GM21381 (cell line): ENCODE results near the gene GNAI1.

Experiments used
- ATAC-seq: cut with Tn5 transposase; IDR thresholded peaks from one replicate; pipeline ENCODE4 v1.9.1; 2021; ENCODE audit warnings: mild to moderate bottlenecking, moderate library complexity; ENCODE audit not compliant: unreplicated experiment

The GNAI1 gene

DNA sequence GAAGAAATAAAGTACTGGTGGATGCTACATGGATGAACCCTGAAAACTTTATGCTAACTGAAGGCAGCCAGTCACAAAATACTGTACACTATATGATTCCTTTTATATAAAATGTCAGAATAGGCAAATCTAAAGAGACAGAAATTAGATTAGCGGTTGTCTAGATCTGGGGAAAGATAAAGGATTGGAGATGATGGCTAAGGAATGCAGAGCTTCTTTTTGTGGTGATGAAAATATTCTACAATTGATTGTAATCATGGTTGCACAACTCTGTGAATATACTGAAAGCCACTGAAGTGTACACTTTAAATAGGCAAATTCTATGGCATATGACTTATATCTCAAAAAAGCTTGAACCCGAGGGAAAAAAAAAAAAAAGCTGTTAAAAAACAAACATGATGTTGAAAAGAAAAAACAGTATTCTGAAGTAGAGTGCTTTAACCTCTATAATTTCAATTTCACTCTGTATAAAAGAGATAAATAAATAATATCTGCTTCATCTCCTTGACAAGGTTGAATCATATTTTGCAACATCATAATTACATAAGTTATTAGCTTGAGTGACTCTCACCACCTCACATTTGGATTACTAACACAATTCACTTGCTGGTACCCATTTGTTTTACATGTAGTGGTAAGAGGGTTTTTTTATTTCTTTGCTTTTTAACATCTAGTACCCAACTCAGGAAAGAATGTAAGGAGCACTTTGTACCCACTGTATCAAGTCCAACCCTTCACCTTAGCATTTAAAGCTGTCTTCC is 2.8 kb upstream of the GNAI1 start:
- no peak for ATAC-seq

GRCh38 chr7:80132594-80132993 is 2.0 kb upstream of the GNAI1 start:
- ATAC-seq, result no peak

- no peak for ATAC-seq
Measured at GRCh38 chr7:80133361-80134114, 1.1 kb upstream of the GNAI1 start.

GRCh38 chr7:80134115-80134535 is 506 bp upstream of the GNAI1 start:
- no peak for ATAC-seq

- ATAC-seq, result peak; percentile 19
Measured at GRCh38 chr7:80135309-80136104, 876 bp downstream of the GNAI1 start.

DNA sequence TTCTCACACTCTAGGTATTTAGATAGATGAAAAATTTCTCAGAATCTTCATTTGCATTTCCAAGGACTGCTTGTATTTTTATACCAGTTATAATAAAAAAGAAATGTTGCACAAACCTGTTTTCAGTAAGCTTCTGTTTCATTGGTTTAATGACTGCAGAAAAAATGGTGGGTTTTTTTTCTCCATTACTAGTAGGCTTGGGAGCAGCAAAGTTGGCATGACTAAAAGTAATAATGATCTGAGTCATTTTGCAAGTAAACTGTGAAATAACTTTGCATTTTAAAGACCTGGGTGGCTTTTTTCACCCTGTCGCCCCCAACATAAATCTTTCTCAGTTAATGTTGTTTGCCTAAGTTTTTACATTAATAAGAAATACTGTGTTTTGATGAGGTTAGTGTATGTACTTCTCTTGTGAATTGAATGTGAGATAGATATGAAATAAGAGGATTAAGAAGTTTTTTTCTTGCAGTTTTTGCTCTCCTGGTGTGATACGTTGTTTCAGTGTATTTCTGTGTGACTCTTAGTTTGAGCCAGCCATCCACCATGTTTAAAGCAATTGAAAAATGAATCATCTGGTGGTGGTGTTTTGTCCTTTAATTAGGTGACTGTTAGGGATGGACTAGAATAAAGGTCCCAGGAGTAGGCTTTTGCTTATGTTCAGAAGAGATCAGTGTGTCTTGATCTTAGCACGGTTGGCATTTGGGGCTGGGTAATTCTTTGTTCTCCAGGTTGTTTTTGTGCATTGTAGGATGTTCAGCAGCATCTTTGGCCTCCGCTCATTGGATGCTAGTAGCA is 1.8 kb downstream of the GNAI1 start:
- no peak for ATAC-seq

GRCh38 chr7:80137410-80137809 is 2.8 kb downstream of the GNAI1 start:
- no peak for ATAC-seq

- ATAC-seq, result no peak
Measured at GRCh38 chr7:80139236-80139635, 4.6 kb downstream of the GNAI1 start.

DNA sequence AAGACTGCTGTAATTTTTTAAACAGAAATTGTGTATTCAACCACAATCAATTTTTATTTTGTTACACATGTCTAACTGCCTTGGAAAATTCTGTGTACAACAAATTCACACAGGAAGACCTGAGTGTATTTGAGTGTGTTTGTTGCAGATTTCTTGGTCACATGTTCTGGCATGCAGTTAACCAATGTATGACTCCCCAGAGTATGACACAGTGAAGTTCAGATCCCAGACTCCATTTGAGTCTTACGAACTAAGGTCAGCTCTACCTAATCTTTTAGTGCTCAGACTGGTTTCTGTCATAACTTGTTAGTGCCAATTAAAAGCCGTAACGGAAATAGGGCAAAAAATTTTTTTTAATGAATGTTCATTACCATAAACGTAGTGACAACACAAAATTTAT is 5.8 kb downstream of the GNAI1 start:
- no peak for ATAC-seq

DNA sequence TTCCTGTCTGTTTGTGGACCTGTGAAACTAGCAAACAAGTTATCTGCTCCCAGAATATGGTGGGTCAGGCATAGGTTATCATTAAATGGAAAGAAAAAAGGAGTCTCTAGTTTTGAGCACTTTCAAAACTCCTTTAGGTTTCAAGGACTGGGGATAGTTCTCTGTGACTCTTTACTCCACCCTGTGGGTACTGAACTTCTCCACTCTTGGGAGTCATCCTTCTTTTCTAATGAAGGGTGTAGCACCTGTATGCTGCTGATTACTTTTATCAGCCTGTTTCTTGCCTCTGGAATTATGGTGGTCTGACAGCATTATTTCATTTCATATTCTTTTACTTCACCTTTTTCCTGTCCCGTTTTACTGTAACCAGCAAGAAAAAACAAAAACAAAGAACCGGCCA is 6.7 kb downstream of the GNAI1 start:
- no peak for ATAC-seq

DNA sequence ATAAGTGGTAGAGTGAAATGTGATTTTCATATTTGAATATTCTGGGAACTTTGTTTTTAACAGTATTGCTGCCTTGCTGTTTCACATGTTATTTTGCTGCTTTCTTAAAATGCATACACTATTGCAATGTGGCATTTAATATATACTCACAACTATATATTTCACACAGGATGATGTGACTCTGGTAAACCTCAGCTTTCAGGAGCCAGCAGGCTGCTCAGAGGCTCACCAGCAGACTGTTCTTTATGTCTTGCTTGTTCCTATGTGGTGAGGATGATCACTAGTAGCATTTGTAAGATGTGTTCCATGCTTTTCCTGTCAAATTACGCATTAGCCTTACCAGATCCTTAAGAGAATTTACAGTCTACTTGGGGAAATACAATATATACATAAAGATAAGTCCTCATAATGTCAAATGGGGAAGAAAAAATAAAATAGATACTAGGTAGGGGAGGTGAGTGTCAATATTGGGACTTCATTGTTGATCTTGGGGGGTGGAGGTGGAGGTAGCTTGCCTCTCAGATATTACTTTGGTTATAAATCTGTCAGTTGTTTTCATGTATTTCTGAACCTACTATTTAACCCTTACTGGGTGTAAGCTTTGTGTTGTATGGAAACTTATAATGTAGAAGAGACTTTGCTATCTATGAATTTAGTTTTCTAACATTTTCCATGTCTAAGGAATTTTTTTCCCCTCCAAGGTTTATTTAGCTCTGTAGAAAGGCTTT is 8.4 kb downstream of the GNAI1 start:
- ATAC-seq, result no peak

DNA sequence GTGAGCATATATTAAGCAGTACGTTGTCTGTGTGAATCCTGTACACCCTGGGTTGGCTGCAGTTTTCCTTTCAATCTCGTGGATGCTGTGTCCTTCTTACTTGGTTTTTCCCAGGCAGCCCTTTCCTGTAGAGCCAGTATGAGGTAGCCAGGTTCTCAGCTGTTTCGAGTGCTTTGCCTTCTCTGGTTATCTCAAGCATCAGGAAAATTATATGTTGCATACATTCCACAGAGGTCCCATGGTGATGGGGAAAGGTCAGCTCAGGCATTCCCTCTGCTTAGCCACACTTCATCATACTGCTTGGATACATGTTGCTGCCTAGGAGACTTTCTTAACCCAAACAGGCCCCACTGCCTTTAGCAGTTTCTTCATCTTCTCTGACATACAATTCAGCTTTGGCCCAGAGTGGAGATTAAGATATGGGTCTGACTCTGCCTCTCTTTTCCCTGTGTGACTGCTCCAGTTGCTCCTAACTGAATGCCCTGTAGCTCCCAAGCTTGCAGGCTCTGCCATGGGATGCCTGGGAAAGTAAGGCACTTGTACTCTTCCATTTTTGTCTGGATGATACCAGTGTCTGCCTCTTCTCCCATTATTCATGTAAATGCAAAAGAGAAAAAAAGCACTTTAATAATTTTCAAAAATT is 11.3 kb downstream of the GNAI1 start:
- ATAC-seq, result no peak

DNA sequence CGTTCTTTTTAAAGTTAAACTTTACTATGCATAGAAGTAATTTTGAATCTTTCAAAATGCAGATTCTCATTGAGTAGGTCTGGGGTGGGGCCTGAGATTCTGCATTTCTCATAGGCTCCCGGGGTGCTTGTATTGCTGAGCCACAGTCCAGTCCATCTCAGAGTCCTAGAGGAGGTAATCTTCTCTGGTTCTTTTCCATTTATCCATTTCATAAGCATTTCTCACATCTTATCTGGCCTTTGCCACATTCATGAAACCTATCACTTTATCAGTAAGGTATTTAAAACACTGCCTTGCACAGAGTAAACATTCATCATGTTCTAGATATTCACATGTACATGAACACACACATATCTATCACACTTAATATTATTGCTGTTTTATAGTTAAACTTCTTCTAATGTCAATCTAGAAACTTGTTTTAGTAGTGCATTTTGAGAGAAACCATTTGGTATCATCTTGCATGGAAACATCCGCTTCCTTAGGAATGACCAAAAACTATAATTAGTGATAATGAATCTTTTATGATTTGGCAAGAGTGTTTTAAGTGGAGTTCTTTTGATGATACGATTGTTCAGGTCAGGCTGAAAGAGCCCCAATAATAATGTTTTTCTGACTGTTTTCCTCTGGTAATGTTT is 12.0 kb downstream of the GNAI1 start:
- no peak for ATAC-seq

DNA sequence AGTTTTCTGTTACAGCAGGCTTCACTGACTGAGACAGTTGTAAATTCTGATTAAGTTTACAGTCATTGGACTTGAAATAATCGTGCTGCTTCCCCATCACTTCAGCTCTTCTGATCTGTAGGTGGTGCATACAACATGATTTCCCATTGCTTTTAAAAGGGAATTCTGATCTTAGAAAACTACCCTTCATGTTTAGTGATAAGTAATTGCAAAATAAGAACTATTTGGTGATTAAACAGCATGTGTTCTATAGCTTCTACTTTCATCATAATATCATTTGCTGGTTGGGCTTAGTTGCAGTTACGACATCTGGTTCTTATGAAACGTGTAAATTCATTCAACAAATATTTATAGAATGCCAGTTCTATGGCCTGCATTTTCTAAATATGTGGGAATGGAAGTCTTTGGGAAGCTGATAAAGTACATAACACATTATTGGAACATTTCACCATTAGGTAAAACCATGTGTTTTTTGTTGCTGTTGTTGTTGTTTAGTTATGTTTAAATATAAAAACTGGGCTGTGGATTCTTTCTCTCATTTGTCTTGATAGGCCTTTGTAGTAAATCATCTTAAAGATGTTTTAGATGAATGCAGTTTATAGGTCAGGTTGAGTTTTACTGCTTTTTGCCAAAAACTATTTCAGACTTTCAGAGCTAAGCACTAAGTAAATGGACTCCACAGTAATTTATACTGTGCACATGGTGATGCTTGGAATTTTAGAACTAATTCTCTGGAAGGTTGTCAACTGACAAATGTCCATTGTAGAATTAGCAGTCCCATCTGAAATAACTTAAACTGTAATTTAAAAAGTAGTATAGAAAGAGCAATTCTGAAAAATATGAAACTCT is 13.1 kb downstream of the GNAI1 start:
- ATAC-seq, result no peak

DNA sequence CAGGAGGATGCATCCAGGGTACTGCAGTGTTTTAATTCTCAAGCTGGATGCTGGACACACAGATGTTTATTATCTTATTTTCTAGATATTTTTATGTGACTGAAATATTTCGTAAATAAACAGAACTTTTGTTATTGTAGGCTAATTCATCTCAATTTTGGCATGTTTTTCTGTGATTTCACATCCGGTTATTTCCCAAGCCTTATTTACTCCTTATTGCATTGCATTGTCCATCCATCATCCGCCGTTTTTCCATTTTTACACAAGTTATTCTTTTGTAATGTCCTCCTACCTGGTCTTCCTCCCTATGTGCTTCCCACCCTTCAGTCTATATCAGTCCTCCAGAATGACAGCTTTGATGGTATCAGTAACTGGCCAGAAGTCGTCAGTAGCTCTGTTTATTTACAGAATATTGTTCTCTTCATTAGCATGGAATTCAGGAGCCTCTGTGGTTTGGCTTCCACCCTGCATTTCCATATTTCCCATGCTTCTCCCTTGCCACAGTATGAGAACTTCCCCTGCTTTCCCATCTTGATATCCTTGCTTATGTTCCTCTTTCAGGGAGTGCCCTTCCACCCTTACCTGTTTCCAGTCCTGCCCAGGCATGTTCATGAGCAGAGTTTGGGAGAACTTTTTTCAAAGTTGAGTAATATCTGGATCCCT is 16.1 kb downstream of the GNAI1 start:
- no peak for ATAC-seq

- no peak for ATAC-seq
Measured at GRCh38 chr7:80151274-80151665, 16.6 kb downstream of the GNAI1 start.

DNA sequence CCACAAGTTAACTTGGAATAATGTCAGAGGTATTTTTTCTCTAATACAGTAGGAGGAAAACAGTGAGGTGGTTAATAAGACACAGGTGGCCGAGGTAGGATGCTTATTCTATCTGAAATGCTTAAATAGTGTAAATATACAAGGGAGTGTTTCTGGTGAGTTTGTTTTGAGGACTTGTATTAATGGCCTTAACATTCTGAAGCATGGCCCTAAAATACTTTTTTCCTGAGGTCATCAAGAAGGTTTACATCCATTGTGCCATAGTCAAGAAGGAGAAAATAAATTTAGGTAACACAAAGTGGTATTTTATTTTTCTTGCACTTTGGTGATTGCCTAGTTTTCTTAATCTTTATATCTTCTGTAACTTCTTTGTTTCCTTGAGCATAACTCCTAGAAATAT is 18.8 kb downstream of the GNAI1 start:
- no peak for ATAC-seq
